Loucy (cell line): ENCODE data around the gene PTPRO.

Source experiments
- H2AFZ ChIP-seq: fragments of 200-600 bp; sonication (generic); 2 replicates; pipeline ENCODE4 v1.6.0; 2016; ENCODE audit warnings: antibody characterized with exemption, mild to moderate bottlenecking, low read length, moderate library complexity
- H3F3A ChIP-seq: fragments of 200-600 bp; 2 replicates; pipeline ENCODE4 v1.6.0; 2016; ENCODE audit warnings: antibody characterized with exemption, low read depth, mild to moderate bottlenecking
- H3K27me3 ChIP-seq: fragments of 200-600 bp; sonication (generic); 2 replicates; pipeline ENCODE4 v1.6.1; 2014; ENCODE audit warnings: low read length, mild to moderate bottlenecking; ENCODE audit not compliant: insufficient read depth, poor library complexity, severe bottlenecking
- H3K36me3 ChIP-seq: fragments of 200-600 bp; sonication (generic); 2 replicates; pipeline ENCODE4 v1.6.1; 2016; ENCODE audit warnings: low read length; ENCODE audit not compliant: insufficient read depth
- H3K4me1 ChIP-seq: fragments of 200-600 bp; sonication (generic); 2 replicates; pipeline ENCODE4 v1.5.1; 2014; ENCODE audit warnings: low read length, mild to moderate bottlenecking; ENCODE audit not compliant: insufficient read depth, poor library complexity, severe bottlenecking
- H3K4me2 ChIP-seq: fragments of 200-600 bp; sonication (generic); 2 replicates; pipeline ENCODE4 v1.6.0; 2014; ENCODE audit warnings: antibody characterized with exemption, low read length, low read depth, mild to moderate bottlenecking; ENCODE audit not compliant: poor library complexity, severe bottlenecking
- H3K4me3 ChIP-seq: fragments of 200-600 bp; sonication (generic); 2 replicates; pipeline ENCODE4 v1.5.1; 2014; ENCODE audit warnings: low read length, mild to moderate bottlenecking, mixed read lengths; ENCODE audit not compliant: poor library complexity, severe bottlenecking
- H3K79me2 ChIP-seq: fragments of 200-600 bp; sonication (generic); 2 replicates; pipeline ENCODE4 v1.6.1; 2014; ENCODE audit warnings: low read length; ENCODE audit not compliant: insufficient read depth
- H3K9ac ChIP-seq: fragments of 200-600 bp; sonication (generic); 2 replicates; pipeline ENCODE4 v1.6.0; 2014; ENCODE audit warnings: mild to moderate bottlenecking, low read depth, low read length, moderate library complexity; ENCODE audit not compliant: poor library complexity, severe bottlenecking
- H3K9me2 ChIP-seq: fragments of 200-600 bp; sonication (generic); replicated peaks from 2 replicates; pipeline ENCODE4 v1.6.1; 2016; ENCODE audit warnings: low read depth, low read length, mixed read lengths
- H3K9me3 ChIP-seq: fragments of 200-600 bp; sonication (generic); 2 replicates; pipeline ENCODE4 v1.6.1; 2014; ENCODE audit warnings: mild to moderate bottlenecking, antibody characterized with exemption, low read length, low read depth; ENCODE audit not compliant: insufficient read depth
- H4K20me1 ChIP-seq: fragments of 200-600 bp; sonication (generic); 2 replicates; pipeline ENCODE4 v1.6.0; 2014; ENCODE audit warnings: antibody characterized with exemption, low read length, mild to moderate bottlenecking; ENCODE audit not compliant: insufficient read depth, poor library complexity, severe bottlenecking
- EZH2phosphoT487 ChIP-seq: fragments of 200-600 bp; IDR thresholded peaks from 2 replicates; pipeline ENCODE4 v1.6.1; 2018; ENCODE audit warnings: antibody characterized with exemption, mild to moderate bottlenecking, moderate library complexity, borderline replicate concordance
- TF ChIP-seq, protein P1 (sequence below): fragments of 200-600 bp; sonication (generic); conservative IDR thresholded peaks from 2 replicates; pipeline ENCODE4 v1.5.1; 2014; ENCODE audit warnings: mild to moderate bottlenecking, antibody characterized with exemption, low read length

PTPRO gene

DNA sequence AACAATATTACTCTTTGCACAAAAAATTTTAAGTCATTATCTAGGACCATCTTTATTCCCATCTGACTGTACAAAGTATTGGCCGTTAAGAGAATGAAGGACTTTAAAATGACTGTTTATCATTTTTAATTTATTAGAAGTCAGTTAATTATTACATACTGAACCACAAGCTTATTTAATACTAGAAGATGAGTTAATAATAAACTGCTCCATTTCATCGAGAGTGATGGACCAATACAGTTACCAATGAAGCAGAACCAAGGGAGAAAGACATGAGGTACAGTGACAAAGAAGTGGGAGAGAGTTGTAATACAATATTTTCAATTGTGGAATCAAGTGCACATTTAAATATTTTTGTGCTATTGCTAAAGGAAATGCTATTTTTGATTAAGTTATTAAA, 83.3 kb downstream of the PTPRO start:
- H4K20me1 ChIP-seq = no peaks in the 10 kb centered on the region
- H3F3A ChIP-seq = no peaks in the 10 kb centered on the region
- H3K9ac ChIP-seq = no peak overlapping the region
- no peaks in the 10 kb centered on the region for H3K9me3 ChIP-seq
- no peak overlapping the region for H3K4me3 ChIP-seq
- no peak overlapping the region for H2AFZ ChIP-seq
- H3K9me2 ChIP-seq = no peaks in the 10 kb centered on the region
- H3K79me2 ChIP-seq = no peaks in the 10 kb centered on the region
- H3K36me3 ChIP-seq = no peaks in the 10 kb centered on the region
- TF ChIP-seq, protein P1, sequence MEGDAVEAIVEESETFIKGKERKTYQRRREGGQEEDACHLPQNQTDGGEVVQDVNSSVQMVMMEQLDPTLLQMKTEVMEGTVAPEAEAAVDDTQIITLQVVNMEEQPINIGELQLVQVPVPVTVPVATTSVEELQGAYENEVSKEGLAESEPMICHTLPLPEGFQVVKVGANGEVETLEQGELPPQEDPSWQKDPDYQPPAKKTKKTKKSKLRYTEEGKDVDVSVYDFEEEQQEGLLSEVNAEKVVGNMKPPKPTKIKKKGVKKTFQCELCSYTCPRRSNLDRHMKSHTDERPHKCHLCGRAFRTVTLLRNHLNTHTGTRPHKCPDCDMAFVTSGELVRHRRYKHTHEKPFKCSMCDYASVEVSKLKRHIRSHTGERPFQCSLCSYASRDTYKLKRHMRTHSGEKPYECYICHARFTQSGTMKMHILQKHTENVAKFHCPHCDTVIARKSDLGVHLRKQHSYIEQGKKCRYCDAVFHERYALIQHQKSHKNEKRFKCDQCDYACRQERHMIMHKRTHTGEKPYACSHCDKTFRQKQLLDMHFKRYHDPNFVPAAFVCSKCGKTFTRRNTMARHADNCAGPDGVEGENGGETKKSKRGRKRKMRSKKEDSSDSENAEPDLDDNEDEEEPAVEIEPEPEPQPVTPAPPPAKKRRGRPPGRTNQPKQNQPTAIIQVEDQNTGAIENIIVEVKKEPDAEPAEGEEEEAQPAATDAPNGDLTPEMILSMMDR = no peak
- no peak for TF ChIP-seq EZH2phosphoT487
- H3K4me2 ChIP-seq = no peak overlapping the region
- no peaks in the 10 kb centered on the region for H3K27me3 ChIP-seq
- H3K4me1 ChIP-seq = no peaks in the 10 kb centered on the region

DNA sequence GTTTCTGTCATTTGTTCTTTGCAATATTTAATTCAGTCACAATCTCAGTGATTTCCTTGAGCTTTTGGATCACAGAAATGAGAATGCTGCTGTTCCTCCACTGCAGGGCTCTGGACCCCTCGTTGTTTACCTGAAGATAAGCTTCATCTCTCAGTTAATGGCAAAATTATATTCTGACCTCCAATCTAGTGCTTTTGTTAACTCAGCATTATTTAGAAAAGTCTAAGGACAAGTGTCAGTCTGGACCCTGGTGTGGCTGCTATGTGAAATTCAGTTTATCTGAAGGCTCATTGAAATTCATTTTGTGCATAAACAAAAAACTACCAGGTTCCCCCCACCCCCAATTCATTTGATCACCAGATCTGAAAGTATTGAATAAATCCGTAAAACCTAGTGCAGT, 84.7 kb downstream of the PTPRO start:
- no peaks in the 10 kb centered on the region for H3K9me3 ChIP-seq

DNA sequence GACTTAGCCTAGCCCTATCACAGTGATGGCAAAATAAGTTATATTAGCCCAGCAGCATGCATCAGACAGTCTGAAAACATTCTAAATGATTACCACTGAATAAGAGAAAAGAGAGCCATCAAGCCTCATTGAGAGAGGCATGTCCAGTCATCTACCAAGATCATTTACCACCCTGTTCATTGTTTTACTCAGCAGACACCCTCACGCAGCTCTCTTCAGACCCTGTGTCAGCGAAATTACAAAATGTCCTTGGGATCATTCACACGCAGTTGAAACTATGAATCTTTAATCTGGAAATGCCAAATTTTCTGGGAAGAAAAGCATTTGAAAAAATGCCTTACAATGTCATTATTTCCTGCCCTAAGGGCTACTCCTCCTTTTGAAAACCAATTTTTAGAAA, 89.5 kb downstream of the PTPRO start:
- TF ChIP-seq, protein P1 = no peak
- Histone ChIP-seq H3K9me3 (no peaks in the 10 kb centered on the region), H3K9me2 (no peaks in the 10 kb centered on the region), H4K20me1 (no peaks in the 10 kb centered on the region), H3K4me2 (no peak overlapping the region), H3K9ac (no peak overlapping the region), H3K79me2 (no peaks in the 10 kb centered on the region), H3K27me3 (no peaks in the 10 kb centered on the region), H3K36me3 (no peaks in the 10 kb centered on the region), H3F3A (no peaks in the 10 kb centered on the region), H3K4me1 (no peaks in the 10 kb centered on the region), H3K4me3 (no peak overlapping the region), H2AFZ (no peak overlapping the region)

More for the DNA sequence above, 84.7 kb downstream of the PTPRO start:
- H3K27me3 ChIP-seq = no peaks in the 10 kb centered on the region
- TF ChIP-seq, protein P1 = no peak
- no peak for TF ChIP-seq EZH2phosphoT487
- no peaks in the 10 kb centered on the region for H3K36me3 ChIP-seq
- no peak overlapping the region for H2AFZ ChIP-seq
- no peak overlapping the region for H3K9ac ChIP-seq
- H3K4me3 ChIP-seq = no peak overlapping the region
- H3K4me2 ChIP-seq = no peak overlapping the region
- H3F3A ChIP-seq = no peaks in the 10 kb centered on the region
- H3K79me2 ChIP-seq = no peaks in the 10 kb centered on the region
- no peaks in the 10 kb centered on the region for H4K20me1 ChIP-seq
- H3K4me1 ChIP-seq = no peaks in the 10 kb centered on the region
- H3K9me2 ChIP-seq = no peaks in the 10 kb centered on the region
